GM19468 (cell line): ENCODE measurements around the gene NIPAL1.

Experiments
- ATAC-seq: cut with Tn5 transposase; IDR thresholded peaks from one replicate; pipeline ENCODE4 v1.9.1; 2021; ENCODE audit warnings: mild to moderate bottlenecking, moderate library complexity, moderate number of reproducible peaks; ENCODE audit not compliant: unreplicated experiment; ENCODE audit errors: extremely low read depth

The NIPAL1 gene

GRCh38 chr4:48058617-48059530, 42.3 kb downstream of the NIPAL1 start:
- no peak for ATAC-seq

- ATAC-seq: no peak
These were observed 47.8 kb downstream of the NIPAL1 start for GRCh38 chr4:48064349-48064748.

- no peak for ATAC-seq
These were observed 49.0 kb downstream of the NIPAL1 start for GRCh38 chr4:48065587-48066052.

GRCh38 chr4:48067536-48067935, 51.0 kb downstream of the NIPAL1 start:
- no peak for ATAC-seq

- peak; percentile 13 for ATAC-seq
These were observed 51.6 kb downstream of the NIPAL1 start for GRCh38 chr4:48068182-48068581.

- ATAC-seq: no peak
These were observed 52.5 kb downstream of the NIPAL1 start for GRCh38 chr4:48069026-48069425.

- no peak for ATAC-seq
These were observed 54.6 kb downstream of the NIPAL1 start for GRCh38 chr4:48071191-48071590.

GRCh38 chr4:48073567-48074103, 57.1 kb downstream of the NIPAL1 start:
- ATAC-seq: no peak

- no peak for ATAC-seq
These were observed 58.1 kb downstream of the NIPAL1 start for GRCh38 chr4:48074657-48075056.

GRCh38 chr4:48078425-48078824, 61.9 kb downstream of the NIPAL1 start:
- no peak for ATAC-seq

- no peak for ATAC-seq
These were observed 62.5 kb downstream of the NIPAL1 start for GRCh38 chr4:48078862-48079655.

GRCh38 chr4:48079972-48080391, 63.4 kb downstream of the NIPAL1 start:
- ATAC-seq: no peak

GRCh38 chr4:48081196-48081595, 64.6 kb downstream of the NIPAL1 start:
- ATAC-seq: no peak

GRCh38 chr4:48082956-48083355, 66.4 kb downstream of the NIPAL1 start:
- no peak for ATAC-seq

GRCh38 chr4:48085821-48086589, 69.4 kb downstream of the NIPAL1 start:
- no peak for ATAC-seq
